HCT116 (cell line): ENCODE results near the gene MAP2K5. TPM values are rescaled to one million over a fixed set of nuclear protein-coding genes. Genes with fewer than 3 reads are reported as not detected.

Source experiments
- ATAC-seq: fragments of 200-7000 bp; cut with Tn5 transposase; 2 replicates; pipeline ENCODE4 v1.9.1; 2020; ENCODE audit warnings: mild to moderate bottlenecking, moderate library complexity
- BruUV-seq: library from RNA; stranded (reverse); fragments of 400-500 nt; replicated peaks from 2 replicates; lab custom pipeline; 2021; lab: Mats Ljungman, UMichigan
- CTCF ChIA-PET: fragments of 300-600 bp; sonication (Branson Sonifier 250); formaldehyde crosslinking; loops from one replicate; lab custom pipeline; 2021; ENCODE audit warnings: antibody characterized with exemption; lab: Charles Lee
- POLR2A ChIA-PET: fragments of 300-600, 350-600 bp; sonication (Branson Sonifier 250); formaldehyde crosslinking; loops from one replicate; lab custom pipeline; 2021; ENCODE audit warnings: antibody characterized with exemption; lab: Charles Lee
- RAD21 ChIA-PET, 2 experiments: fragments of 300-600 bp; sonication (Branson Sonifier 250); formaldehyde crosslinking; loops; one replicate each; lab custom pipeline; 2023; ENCODE audit warnings: low total read pairs in 2 of 2; ENCODE audit not compliant: uncharacterized antibody in 2 of 2, unreplicated experiment in 2 of 2, low non-redundant PET in 1 of 2; lab: Charles Lee
- DNase-seq: peaks from one replicate; pipeline ENCODE4 v3.0.0-alpha.2; 2010; ENCODE audit warnings: low read depth, low spot score
- H2AFZ ChIP-seq: fragments of 200-600 bp; shearing (Covaris generic), sonication (generic); 2 replicates; pipeline ENCODE4 v1.6.1; 2017; ENCODE audit warnings: low read depth, mixed run types, mixed read lengths, antibody characterized with exemption, low read length; ENCODE audit not compliant: poor library complexity, severe bottlenecking
- H3K27ac ChIP-seq: 2 replicates; pipeline ENCODE4 v1.5.1; 2012; ENCODE audit warnings: low read depth, low read length
- H3K27me3 ChIP-seq: fragments of 200-600 bp; sonication (generic); 2 replicates; pipeline ENCODE4 v1.6.1; 2016; ENCODE audit warnings: mixed run types, low read length, mixed read lengths; ENCODE audit not compliant: insufficient read depth
- H3K36me3 ChIP-seq, 2 experiments: fragments of 200-500 bp in 1 of 2; fragments of 200-600 bp in 1 of 2; sonication (Bioruptor generic) in 1 of 2; sonication (generic) in 1 of 2; 2 replicates each; pipeline versions ENCODE4 v1.5.1 to v1.6.1; 2014 to 2016; ENCODE audit warnings: low read length in 2 of 2, inconsistent platforms in 1 of 2, mixed read lengths in 1 of 2, mixed run types in 1 of 2; ENCODE audit not compliant: insufficient read depth in 2 of 2, control insufficient read depth in 1 of 2
- H3K4me1 ChIP-seq, 2 experiments: fragments of 200-600 bp in 1 of 2; sonication (generic) in 1 of 2; 2 replicates each; pipeline versions ENCODE4 v1.5.1 to v1.6.1; 2012 to 2017; ENCODE audit warnings: low read length in 2 of 2, inconsistent platforms in 1 of 2, mild to moderate bottlenecking in 1 of 2, mixed read lengths in 1 of 2, mixed run types in 1 of 2, moderate library complexity in 1 of 2; ENCODE audit not compliant: insufficient read depth in 2 of 2, control insufficient read depth in 1 of 2
- H3K4me2 ChIP-seq: fragments of 200-600 bp; sonication (generic); 2 replicates; pipeline ENCODE4 v1.6.1; 2017; ENCODE audit warnings: mixed run types, low read length, mixed read lengths
- H3K4me3 ChIP-seq, 2 experiments: fragments of 200-600 bp in 1 of 2; sonication (generic) in 1 of 2; replicated peaks in 1 of 2; 2 replicates each; pipeline ENCODE4 v1.5.1; 2011 to 2016; ENCODE audit warnings: low read length in 2 of 2, control low read depth in 1 of 2, low read depth in 1 of 2, mild to moderate bottlenecking in 1 of 2, mixed read lengths in 1 of 2, mixed run types in 1 of 2
- H3K79me2 ChIP-seq: fragments of 200-600 bp; sonication (generic); 2 replicates; pipeline ENCODE4 v1.6.1; 2017; ENCODE audit warnings: mild to moderate bottlenecking, mixed run types, low read length, moderate library complexity, mixed read lengths; ENCODE audit not compliant: insufficient read depth
- H3K9ac ChIP-seq: fragments of 200-600 bp; sonication (generic); 2 replicates; pipeline ENCODE4 v1.6.1; 2016; ENCODE audit warnings: low read length, mixed read lengths
- H3K9me2 ChIP-seq: fragments of 200-600 bp; sonication (generic), shearing (Covaris generic); 2 replicates; pipeline ENCODE4 v1.6.1; 2017; ENCODE audit warnings: mixed run types, mild to moderate bottlenecking, moderate library complexity; ENCODE audit not compliant: insufficient read depth
- H3K9me3 ChIP-seq, 2 experiments: fragments of 200-500 bp in 1 of 2; fragments of 200-600 bp in 1 of 2; sonication (Bioruptor generic) in 1 of 2; sonication (generic) in 1 of 2; 2 replicates each; pipeline ENCODE4 v1.6.1; 2014 to 2017; ENCODE audit warnings: low read length in 2 of 2, mixed read lengths in 2 of 2, inconsistent platforms in 1 of 2, low read depth in 1 of 2, mild to moderate bottlenecking in 1 of 2, mixed run types in 1 of 2, moderate library complexity in 1 of 2; ENCODE audit not compliant: control insufficient read depth in 1 of 2, insufficient read depth in 1 of 2
- H4K20me1 ChIP-seq: fragments of 200-600 bp; sonication (generic), shearing (Covaris generic); 2 replicates; pipeline ENCODE4 v1.6.1; 2017; ENCODE audit warnings: mixed run types, mild to moderate bottlenecking, moderate library complexity; ENCODE audit not compliant: insufficient read depth
- ATF3 ChIP-seq: IDR thresholded peaks from 2 replicates; pipeline ENCODE4 v1.6.1; 2012
- CBX3 ChIP-seq: IDR thresholded peaks from 2 replicates; pipeline ENCODE4 v1.6.1; 2012; ENCODE audit warnings: low read depth
- CEBPB ChIP-seq: IDR thresholded peaks from 2 replicates; pipeline ENCODE4 v1.6.1; 2012; ENCODE audit warnings: low read depth
- CTCF ChIP-seq, 3 experiments: fragments of 200-600 bp in 1 of 3; sonication (generic) in 1 of 3; IDR thresholded peaks in 2 of 3; conservative IDR thresholded peaks in 1 of 3; 2 replicates each; pipeline ENCODE4 v1.5.1; 2012 to 2017; ENCODE audit warnings: low read depth in 2 of 3, low read length in 2 of 3, antibody characterized with exemption in 1 of 3, borderline replicate concordance in 1 of 3, control low read depth in 1 of 3, mild to moderate bottlenecking in 1 of 3, mixed read lengths in 1 of 3, mixed run types in 1 of 3, moderate library complexity in 1 of 3; ENCODE audit not compliant: insufficient read depth in 1 of 3
- EGR1 ChIP-seq: IDR thresholded peaks from 2 replicates; pipeline ENCODE4 v1.6.1; 2012; ENCODE audit warnings: low read depth
- FOSL1 ChIP-seq: IDR thresholded peaks from 2 replicates; pipeline ENCODE4 v1.6.1; 2012; ENCODE audit warnings: low read depth
- JUND ChIP-seq: IDR thresholded peaks from 2 replicates; pipeline ENCODE4 v1.6.1; 2012
- POLR2A ChIP-seq: IDR thresholded peaks from 2 replicates; pipeline ENCODE4 v1.7.0; 2011; ENCODE audit warnings: borderline replicate concordance; ENCODE audit not compliant: insufficient read depth, insufficient read length; ENCODE audit errors: extremely low read depth
- REST ChIP-seq: IDR thresholded peaks from 2 replicates; pipeline ENCODE4 v1.6.1; 2012; ENCODE audit warnings: low read depth
- SIN3A ChIP-seq: IDR thresholded peaks from 2 replicates; pipeline ENCODE4 v1.6.1; 2012; ENCODE audit warnings: low read depth
- SP1 ChIP-seq: IDR thresholded peaks from 2 replicates; pipeline ENCODE4 v1.6.1; 2012; ENCODE audit warnings: low read depth
- YY1 ChIP-seq: IDR thresholded peaks from 2 replicates; pipeline ENCODE4 v1.6.1; 2011; ENCODE audit warnings: low read length, low read depth, moderate library complexity, mild to moderate bottlenecking; ENCODE audit not compliant: insufficient replicate concordance; ENCODE audit errors: extremely low read depth
- ZBTB33 ChIP-seq: IDR thresholded peaks from 2 replicates; pipeline ENCODE4 v1.6.1; 2011; ENCODE audit warnings: mild to moderate bottlenecking, low read length, moderate library complexity; ENCODE audit not compliant: insufficient replicate concordance; ENCODE audit errors: extremely low read depth
- ZFX ChIP-seq: fragments of 450-650 bp; IDR thresholded peaks from 2 replicates; pipeline ENCODE4 v1.6.1; 2017
- ZNF274 ChIP-seq: fragments of 200-500 bp; sonication (Bioruptor generic); IDR thresholded peaks from 2 replicates; pipeline ENCODE4 v1.6.1; 2014; ENCODE audit warnings: mild to moderate bottlenecking, low read depth, low read length, inconsistent platforms
- intact Hi-C: fragments of 100-400 bp; cut with micrococcal nuclease; formaldehyde crosslinking; loops from 2 replicates; pipeline ENCODE4 v1.10.0; 2022
- total RNA-seq: library from RNA; stranded (reverse); gene quantifications from one replicate; pipeline ENCODE4 v1.2.1, GENCODE V29; 2021; ENCODE audit not compliant: unreplicated experiment

The MAP2K5 gene
- total RNA-seq, 1 experiment from 2014 or later, result 15.6 TPM

GRCh38 chr15:67544475-67544874, 2.0 kb downstream of the MAP2K5 start (continued):
- TF ChIP-seq CTCF (IDR thresholded peaks at IDR 0.05 in 2 of 3, conservative IDR thresholded peaks at IDR 0.05 in 1 of 3; ENCODE audit: borderline replicate concordance in 1 of 3, insufficient read depth in 1 of 3, low read depth in 2 of 3, low read length in 2 of 3) (no peak), YY1 (no peak), EGR1 (no peak), JUND (no peak), SP1 (no peak), CEBPB (no peak), ZFX (no peak)

- H3K4me1 ChIP-seq, result peaks cover 3 to 7% of the 10 kb centered on the region in 2 experiments; a peak in 3 of 4 replicates
- RAD21 ChIA-PET, result no interaction called here
- H4K20me1 ChIP-seq, result no peaks in the 10 kb centered on the region
- H2AFZ ChIP-seq, result no peak overlapping the region
- no peaks in the 10 kb centered on the region for H3K79me2 ChIP-seq
- no peak overlapping the region for H3K4me3 ChIP-seq
- no peak overlapping the region for H3K9ac ChIP-seq
- CTCF ChIA-PET, result no interaction called here
- no peaks in the 10 kb centered on the region for H3K9me3 ChIP-seq
- POLR2A ChIA-PET, result no interaction called here
- ATAC-seq (no peak), DNase-seq (no peak)
- H3K27me3 ChIP-seq, result no peaks in the 10 kb centered on the region
- H3K36me3 ChIP-seq, result no peaks in the 10 kb centered on the region
- no peak overlapping the region for H3K27ac ChIP-seq
- no peak overlapping the region for H3K4me2 ChIP-seq
- intact Hi-C loops, result no loop called here
- H3K9me2 ChIP-seq, result no peaks in the 10 kb centered on the region
- no TSS peak for BruUV-seq
- TF ChIP-seq SP1 (no peak), ZBTB33 (no peak), POLR2A (no peak), CEBPB (no peak), FOSL1 (no peak), CBX3 (no peak), ZNF274 (no peak), REST (no peak), JUND (no peak), ATF3 (no peak), SIN3A (no peak), CTCF (IDR thresholded peaks at IDR 0.05 in 2 of 3, conservative IDR thresholded peaks at IDR 0.05 in 1 of 3; ENCODE audit: borderline replicate concordance in 1 of 3, insufficient read depth in 1 of 3, low read depth in 2 of 3, low read length in 2 of 3) (no peak)
Observed at GRCh38 chr15:67545864-67546263, 3.4 kb downstream of the MAP2K5 start.
